Erythroblast (primary cell): ENCODE data around the gene PEX6.

Experiments
- GATA1 ChIP-seq: IDR thresholded peaks from 2 replicates; pipeline ENCODE4 v1.6.1; 2011; ENCODE audit warnings: low read depth, mild to moderate bottlenecking, control low read depth, low read length, moderate library complexity
- POLR2A ChIP-seq: IDR thresholded peaks from 2 replicates; pipeline ENCODE4 v1.6.1; 2011; ENCODE audit warnings: mild to moderate bottlenecking, low read length

GRCh38 chr6:42963855-42964605 lies 15.0 kb downstream of the PEX6 start:
- no peak for TF ChIP-seq POLR2A
- TF ChIP-seq GATA1: no peak
